Stimulated activated CD4-positive, alpha-beta T cell treated with anti-CD3 and anti-CD28 coated beads, TNF-alpha, amount 100 ng/mL, for 1 hour (primary cell): ENCODE results near the gene BCAS3.
A peak's percentile ranks its signal among the peaks of the same experiment; 100 is the strongest.

Experiments used
- DNase-seq, 3 donors: peaks; one replicate each; pipeline ENCODE4 v3.0.0-alpha.2; 2020; ENCODE audit warnings: low read depth in 3 of 3, low spot score in 1 of 3

Gene BCAS3

DNA sequence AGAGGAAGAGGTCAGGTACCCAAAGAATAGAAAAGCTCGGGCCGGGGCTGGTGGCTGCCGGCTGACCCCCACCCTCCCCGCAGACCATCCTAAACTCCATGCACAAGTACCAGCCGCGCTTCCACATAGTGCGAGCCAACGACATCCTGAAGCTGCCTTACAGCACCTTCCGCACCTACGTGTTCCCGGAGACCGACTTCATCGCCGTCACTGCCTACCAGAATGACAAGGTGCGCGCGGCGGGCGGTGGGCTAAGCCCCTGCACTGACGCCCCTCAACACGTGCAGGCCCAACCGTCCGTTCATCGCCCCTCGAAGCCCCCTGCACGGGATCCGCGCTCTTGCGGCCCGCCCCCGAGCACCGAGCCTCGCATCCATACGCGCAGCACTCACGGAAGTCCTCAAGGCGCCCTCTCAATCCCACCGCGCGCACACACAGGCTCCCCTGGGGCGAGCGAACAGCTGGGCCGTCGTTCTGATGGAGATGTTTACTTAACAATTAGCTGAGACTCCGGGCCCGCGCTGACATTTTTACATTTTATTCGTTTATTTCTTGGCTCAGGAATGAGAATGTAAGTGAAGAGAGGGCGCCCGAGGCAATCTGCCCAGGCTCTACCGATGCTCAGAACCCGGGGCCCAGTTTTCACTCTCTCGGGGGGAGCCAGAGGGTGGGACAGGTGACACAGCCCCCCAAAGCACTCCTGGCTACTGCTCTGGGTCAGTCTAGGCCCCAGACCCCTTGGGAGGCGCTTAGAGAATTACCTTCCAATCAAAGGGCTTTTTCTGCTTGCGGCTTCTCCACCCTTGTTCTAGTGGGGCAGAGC, 725.5 kb downstream of the BCAS3 start:
- DNase-seq, result no peak

DNA sequence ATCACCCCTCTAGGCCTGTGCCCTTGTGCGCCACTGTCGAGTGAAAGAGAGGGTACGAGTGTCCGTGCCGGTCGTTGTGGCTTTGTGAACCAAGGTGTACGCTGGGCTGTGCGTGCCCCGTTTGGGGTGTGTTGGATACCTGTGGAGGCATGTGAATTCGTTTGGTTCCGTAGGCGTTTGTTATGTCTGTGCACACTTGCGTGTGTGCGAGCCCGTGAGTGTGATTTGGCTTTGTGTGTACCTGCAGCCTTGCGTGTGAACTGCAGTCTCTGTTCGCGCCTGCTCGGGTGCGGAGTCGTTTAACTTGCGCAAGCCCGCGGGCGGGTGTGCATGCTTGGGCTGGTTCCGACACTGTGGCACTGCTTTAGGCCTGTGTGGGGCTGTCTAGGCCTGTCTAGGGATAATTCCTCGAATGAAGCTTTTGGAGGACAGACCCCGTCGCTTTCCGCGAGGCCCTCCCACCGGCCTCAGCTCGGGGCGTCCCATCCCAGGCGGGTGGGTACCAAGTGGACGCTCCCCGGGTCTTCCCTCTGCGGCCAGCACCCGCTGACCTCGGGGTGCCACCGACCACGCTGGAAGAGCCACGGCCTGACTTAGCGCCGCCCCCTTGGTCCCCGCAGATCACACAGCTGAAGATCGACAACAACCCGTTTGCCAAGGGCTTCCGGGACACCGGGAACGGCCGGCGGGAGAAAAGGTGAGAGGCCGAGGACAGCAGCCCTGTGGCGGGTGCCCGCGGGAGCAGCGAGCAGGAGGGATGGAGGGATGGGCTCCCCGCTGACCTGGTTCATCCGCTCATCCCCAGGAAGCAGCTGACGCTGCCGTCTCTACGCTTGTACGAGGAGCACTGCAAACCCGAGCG, 726.4 kb downstream of the BCAS3 start:
- no peak for DNase-seq

DNA sequence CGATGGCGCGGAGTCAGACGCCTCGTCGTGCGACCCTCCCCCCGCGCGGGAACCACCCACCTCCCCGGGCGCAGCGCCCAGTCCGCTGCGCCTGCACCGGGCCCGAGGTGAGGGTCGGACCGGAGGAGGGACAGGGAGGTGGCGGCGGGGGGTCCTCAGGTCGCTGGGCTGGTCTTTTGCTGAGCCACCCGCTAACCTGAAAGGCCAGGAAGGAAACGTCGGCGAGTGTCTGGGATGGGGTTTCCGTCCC, 726.9 kb downstream of the BCAS3 start:
- DNase-seq, result no peak

DNA sequence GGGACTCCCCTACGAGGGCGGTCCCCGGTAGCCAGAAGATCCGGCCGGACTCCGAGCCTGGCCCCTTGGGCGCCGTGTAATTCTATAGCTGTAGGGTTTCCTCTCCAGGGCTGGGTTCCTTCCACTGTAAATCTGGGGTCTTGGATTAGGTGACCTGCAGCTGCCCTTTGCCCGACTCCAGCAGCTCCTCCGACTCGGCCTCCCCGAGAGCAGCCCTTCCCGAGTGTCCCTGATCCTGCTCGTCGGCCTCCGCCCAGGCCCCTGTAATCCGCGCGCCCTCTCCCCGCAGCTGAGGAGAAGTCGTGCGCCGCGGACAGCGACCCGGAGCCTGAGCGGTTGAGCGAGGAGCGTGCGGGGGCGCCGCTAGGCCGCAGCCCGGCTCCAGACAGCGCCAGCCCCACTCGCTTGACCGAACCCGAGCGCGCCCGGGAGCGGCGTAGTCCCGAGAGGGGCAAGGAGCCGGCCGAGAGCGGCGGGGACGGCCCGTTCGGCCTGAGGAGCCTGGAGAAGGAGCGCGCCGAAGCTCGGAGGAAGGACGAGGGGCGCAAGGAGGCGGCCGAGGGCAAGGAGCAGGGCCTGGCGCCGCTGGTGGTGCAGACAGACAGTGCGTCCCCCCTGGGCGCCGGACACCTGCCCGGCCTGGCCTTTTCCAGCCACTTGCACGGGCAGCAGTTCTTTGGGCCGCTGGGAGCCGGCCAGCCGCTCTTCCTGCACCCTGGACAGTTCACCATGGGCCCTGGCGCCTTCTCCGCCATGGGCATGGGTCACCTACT, 727.4 kb downstream of the BCAS3 start:
- DNase-seq, result no peak

DNA sequence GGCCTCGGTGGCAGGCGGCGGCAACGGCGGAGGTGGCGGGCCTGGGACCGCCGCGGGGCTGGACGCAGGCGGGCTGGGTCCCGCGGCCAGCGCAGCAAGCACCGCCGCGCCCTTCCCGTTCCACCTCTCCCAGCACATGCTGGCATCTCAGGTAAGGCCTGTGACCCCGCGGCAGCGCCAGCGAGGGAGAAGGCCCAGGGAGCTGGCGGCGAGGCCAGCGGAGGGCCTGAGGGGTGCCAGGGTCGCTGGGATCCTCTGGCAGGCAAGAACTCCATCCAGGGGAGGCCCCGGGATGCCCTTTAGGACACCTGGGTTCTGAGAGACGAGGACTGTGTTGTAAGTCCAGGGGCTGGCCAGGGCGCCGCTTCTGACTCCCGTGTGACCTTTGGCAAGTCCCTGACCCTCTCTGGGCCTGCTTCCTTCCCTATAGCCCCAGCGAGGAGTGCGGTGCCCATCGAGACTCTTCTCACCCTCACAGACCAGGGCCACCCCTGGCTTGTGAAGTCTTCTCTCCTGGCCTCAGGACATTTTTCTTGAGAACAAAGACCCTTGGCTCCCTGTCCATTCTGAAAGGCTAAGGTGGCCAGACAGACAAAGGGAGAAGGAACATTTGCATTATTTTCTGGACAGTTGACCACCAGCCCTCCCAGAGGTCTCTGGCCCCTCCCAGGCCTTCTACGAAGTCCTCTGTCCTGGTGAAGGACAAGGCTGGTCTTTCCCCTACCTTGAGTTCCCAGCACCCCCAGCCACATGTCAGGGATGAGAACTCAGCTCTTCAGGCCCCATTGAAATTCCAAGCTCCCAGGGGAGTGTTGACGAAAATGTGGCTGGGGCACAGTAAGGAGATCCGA, 728.3 kb downstream of the BCAS3 start:
- no peak for DNase-seq

DNA sequence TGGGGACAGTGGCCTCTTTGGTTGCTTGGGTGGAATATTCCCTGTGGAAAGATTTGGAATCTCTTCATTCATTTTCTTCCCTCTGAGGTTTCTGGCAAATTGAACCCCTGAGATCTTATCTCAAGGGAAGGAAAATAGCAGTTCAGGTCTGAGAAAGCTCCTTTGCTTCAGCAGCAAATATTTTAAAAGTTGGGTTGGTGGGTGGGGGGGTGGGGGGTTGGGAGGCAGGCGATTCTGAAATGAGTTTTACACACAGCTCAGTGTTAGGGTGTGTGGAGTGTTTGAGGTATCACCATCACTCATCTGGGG, 728.8 kb downstream of the BCAS3 start:
- DNase-seq, result no peak

DNA sequence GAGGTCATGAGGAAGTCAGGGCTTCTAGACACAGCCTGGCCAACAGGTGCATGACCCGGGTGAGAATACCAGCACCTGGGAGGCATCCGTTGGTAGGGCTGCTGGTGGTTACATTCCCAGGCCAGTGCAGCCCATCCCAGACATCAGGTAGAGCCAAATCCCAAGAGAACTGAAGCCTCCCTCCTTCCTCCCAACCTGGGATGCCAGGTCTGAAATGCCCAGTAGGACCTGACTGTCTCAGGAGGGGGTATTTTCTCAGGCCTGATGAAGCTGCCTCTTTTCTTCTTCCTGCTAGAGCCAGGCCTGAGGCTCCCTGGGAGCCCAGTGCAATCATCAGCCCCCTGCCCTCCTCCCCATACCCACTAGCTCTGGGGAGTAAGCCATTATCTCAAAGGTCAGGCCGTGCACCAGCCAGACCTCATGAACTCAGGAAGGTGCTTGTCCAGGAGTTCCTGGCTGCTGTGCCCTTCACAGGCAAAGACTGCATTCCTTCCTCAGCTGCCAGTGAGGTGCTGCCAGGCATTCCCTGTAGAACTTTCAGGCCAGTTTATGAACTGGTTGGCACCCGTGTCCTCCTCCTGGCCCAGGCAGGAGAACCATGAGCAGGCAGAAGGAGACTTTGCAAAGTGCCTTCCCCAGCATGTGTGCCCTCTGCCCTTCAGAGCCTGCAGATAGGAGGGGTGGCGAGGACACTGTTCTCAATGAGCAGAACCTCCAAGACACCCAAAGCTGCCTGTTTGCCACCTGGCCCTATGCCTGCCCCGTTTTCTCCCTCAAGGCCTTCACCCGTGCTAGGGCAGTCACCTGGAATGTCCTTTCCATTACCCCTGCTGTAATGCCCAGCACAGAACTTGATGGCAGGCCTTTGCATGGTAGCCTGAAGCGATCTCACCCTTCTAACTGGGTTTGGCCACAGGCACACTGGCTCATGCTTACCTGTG, 729.6 kb downstream of the BCAS3 start:
- DNase-seq, result no peak

DNA sequence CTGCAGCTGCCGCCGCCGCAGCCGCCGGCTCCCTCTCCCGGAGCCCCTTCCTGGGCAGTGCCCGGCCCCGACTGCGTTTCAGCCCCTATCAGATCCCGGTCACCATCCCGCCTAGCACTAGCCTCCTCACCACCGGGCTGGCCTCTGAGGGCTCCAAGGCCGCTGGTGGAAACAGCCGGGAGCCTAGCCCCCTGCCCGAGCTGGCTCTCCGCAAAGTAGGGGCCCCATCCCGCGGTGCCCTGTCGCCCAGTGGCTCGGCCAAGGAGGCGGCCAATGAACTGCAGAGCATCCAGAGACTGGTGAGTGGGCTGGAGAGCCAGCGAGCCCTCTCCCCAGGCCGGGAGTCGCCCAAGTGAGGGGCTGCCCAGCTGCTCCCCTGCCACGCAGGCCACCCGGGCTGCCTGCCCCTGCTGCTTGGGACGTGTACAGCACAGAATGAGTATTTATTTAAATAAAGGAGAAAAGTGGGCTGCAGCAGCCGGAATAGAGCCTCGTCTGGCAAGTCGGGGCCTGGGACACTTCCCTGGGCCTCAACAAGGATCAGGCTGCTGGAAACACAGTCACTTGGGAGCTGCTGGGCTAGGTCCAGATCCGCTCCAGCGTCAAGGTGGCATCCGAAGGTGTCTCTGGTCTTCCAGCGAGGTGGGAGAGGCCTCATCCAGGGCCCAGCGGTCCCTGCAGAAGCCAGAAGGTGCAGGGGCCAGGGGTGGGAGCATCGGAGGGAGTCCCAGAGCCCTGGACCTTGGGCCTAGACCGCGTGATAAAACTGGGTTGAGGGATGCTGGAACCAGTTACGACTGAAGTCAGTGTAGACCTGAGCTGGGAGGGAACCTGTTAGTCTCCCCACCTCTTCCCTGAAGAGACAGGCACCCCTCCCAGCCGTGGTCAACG, 730.7 kb downstream of the BCAS3 start:
- DNase-seq, result no peak

DNA sequence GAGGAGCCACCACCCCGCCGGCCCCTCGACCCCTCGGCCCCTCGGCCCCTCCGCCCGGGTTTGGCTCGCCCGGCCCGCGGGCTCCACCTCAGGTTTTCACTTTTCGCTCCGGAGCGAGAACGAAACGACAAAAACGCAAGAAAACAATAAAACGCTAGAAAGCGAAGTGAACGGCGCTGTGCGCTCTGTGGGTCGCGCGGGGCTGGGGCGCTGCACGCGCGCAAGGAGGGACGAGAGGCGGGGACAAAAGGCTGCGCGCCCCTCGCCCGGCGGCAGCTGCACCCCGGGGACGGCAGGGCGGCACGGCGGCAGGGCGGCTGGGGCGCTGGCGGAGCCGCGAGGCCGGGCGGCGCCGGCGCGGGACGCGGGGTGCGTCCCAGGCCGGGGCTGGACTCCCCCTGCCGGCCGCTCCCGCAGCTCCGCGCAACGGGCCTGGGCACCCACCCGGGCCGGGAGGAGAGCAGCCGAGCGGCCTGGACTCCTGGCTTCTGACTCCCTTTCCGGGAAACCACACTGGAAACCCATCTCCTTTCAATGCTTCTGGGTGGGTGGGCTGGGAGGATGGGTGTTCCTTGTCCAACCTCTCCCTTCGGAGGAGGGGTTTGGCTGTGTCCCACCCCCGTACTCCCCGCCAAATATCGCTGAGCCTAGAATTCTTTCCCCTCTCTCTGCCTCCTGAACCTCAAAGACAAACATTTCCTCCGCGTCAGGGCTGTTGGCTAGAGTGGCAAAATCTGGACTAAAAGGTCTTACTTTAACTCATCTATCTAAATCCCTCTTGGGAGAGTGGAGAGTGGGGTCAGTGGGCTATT, 731.9 kb downstream of the BCAS3 start:
- DNase-seq, result no peak

DNA sequence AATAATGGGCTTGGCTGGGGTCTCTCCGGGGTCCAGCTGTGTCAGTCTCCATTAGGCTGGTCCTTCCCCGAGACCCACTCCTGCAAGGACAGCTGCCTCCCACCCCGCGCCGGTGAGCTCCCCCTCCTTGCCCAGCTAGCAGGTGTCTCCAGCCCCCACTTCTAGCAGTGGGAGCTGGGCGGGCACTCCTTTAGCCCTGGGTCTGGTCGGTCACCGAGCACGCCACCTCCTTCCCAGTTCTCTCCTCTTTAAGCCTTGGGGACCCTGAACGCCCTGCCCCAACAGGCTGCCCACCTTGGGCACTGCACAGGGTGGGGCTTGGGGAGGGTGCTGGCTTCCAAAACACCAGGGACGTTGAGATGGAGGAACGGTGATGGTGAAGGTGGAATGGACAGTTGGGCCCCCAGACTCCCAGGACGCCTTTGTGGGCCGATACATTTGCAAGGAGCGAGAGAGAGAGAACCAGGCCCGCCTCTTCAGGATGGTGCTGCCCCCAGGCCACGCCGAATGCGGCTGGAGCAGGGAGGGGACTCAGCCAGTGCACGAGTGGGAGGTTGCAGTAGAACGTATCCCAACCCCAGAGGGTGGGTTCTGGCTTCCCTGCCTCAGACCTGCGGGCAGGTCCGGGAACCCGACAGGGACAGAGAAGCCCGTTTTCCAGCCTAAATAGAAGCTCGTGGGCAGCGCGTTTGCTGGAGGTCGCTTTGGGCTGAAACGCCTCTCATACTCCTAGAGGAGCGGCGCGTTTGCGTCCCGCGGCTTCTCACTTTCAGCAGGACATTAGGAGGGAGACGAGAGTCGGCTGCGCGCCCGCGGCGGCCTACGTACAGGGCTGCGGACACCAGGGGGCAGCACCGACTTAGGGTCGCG, 732.7 kb downstream of the BCAS3 start:
- DNase-seq, result peak; percentile 28 to 56 (median 43)

DNA sequence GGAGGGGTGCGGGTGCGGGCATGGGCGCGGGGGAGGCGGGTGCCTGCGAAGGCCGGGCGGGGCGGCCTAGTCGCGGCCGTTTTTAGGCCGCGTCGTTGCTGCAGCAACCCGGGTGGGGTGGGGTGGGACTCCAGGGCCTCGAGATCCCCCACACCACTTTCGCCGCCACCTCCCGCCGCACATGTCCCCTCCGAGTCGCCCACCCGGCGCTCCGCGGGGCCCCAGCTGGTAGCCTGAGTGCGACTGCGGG, 733.3 kb downstream of the BCAS3 start:
- no peak for DNase-seq

DNA sequence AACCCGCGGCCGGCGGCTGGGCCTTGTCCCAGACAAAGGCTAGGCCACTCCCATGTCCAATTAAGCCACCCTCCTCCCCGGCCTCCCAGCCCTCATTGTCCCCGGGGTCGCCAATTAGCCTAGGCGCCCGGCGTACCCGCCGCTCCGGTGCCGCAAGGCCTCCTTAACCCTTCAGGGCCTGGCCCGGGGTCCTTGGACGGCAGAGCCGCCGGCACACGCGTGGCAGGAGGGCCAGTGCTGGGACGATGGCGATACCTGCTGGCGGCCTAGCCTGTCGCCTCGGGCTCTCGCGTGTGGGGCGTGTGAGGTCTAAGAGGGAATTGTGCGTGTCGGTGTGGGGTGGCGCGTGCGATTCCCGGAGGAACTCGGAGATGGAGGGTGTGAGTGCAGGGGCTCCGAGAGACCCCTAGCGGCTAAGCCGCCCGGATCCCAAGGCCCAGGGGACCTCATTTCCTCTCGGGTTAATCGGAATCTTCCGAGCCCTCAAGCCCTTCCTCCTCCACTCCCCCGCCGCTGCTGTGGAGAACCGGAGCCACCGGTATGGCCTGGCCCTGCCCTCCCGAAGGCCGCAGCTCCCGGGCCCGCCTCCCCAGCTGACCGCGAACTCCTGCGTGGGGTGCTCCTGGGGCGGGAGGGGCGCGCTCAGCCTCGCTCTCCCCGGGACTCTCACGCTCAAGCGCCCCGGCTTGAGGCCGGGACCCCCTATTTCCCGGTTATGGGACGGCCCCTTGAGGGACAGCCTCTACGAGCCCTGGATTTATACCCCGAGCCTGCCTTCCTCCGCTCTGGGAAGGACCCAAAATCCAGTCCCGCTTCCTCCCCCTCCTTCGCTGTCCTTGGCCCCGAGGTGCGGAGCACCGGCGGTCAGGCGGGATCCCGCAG, 733.9 kb downstream of the BCAS3 start:
- no peak for DNase-seq

DNA sequence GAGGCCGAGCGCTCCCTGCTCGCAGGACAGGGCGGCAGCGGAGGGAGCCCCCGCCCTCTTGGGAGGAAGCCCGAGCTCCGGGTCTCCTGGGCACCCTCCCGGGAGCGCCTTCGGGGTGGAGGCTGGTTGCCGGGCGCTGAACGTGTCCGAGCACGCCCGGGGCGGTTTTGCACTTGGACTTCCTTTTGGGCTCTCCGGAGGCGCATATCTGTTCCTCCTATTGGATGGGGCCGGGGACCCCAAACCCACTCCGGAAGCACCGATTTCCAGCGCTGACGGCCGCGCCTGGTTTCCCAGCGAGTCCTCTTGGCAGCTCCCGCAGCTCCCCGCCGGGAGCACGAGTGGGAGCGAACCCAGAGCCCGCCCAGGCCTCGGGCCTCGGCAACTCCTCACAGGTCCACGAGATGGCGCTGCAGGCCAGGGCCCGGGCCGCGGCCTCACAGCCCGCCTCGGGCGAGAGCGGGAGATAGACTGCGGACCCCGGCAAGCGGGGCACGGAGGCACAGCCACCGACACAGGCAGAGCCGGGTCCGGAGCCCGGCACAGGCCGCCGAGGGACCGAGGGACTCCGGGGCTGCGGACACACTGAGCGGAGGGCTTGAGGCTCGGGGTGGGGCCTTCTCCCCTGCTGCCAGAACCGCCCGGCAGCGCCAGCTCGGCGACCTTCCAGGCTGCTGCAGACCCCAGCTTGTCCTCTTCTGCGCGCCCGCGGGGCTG, 734.6 kb downstream of the BCAS3 start:
- peak; percentile 34 to 78 (median 59) for DNase-seq

DNA sequence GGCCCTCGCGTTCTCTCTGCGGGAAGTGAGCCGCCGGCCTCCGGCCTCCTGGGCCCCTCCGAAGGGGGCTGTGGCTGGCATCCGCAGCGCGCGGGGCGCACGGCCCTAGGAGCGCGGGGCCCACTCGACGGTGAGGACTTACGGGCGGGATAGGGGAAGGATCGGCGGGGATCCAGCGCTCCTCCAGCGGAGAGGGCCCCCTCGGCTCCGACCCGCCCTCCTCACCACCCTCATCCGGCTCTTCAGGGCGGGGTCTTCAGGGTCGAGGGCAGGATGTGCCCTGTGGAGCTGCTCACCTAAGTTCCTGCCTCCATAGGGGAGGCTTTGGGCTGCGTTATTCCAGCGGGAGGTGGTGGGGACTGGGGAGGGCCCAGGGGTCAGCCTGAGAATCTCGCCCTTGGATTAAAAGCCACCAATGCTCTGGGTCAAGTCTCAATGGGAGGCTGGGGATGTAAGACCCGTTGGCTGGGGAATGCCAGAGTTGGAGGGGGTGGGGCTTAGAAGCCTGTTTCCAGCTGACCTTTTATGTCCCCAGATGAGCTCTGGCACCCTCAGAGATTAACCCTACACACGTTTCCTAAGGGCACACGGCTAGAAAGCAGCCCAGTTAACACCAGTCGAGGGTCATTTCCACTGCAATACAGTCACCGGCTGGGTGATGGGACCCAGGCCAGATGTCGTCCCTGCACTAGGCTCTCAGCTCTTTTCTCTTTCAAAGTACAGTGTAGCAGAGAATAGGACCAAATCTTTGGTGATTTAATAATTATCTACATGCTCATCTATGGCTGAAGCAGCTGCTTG, 735.4 kb downstream of the BCAS3 start:
- DNase-seq, result no peak

DNA sequence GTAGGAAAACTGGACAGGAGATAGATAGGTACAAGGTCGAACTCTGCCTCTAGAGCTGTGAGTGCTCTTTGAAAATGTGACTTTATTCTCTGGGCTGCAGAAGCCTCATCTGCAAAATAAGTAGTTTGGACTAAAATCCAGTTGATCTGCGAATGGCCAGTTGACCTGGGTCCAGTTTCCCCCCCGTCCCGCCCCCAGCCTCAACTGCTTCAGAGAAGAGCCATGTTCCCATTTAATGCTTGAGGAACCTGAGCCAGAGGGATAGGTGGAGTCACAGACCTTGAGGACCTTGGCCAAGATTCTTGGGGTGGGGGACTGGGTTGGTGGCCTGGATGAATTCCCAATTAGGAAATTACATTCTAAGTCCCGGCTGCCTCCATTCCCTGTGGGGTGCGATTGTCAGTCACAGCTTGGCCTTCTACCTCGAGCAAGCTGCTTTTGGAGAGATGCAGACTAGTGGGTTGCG, 736.0 kb downstream of the BCAS3 start:
- no peak for DNase-seq
